CD14-positive monocyte (primary cell): ENCODE results near the gene AMACR. TPM values are rescaled to one million over a fixed set of nuclear protein-coding genes. Genes with fewer than 3 reads are reported as not detected.
A peak's percentile ranks its signal among the peaks of the same experiment; 100 is the strongest.

Experiments used
- DNase-seq, 3 donors: peaks; one replicate each; pipeline ENCODE4 v3.0.0-alpha.2; 2011 to 2022
- H2AFZ ChIP-seq: 2 replicates; pipeline ENCODE4 v1.6.0; 2012; ENCODE audit warnings: mild to moderate bottlenecking, low read depth, low read length, inconsistent platforms; ENCODE audit not compliant: insufficient read depth, poor library complexity, severe bottlenecking
- H3K27ac ChIP-seq, 2 donors: 1 replicate in 1 of 2; 2 replicates in 1 of 2; pipeline ENCODE4 v1.5.1; 2012 to 2013; ENCODE audit warnings: low read length in 2 of 2, control low read depth in 1 of 2, inconsistent platforms in 1 of 2, low read depth in 1 of 2, mild to moderate bottlenecking in 1 of 2
- H3K27me3 ChIP-seq, 2 donors: one replicate each; pipeline versions ENCODE4 v1.6.0 to v1.6.1; 2011 to 2013; ENCODE audit warnings: low read length in 2 of 2; ENCODE audit not compliant: control insufficient read depth in 2 of 2, insufficient read depth in 2 of 2
- H3K36me3 ChIP-seq, 2 donors: replicated peaks in 1 of 2; 1 replicate in 1 of 2; 2 replicates in 1 of 2; pipeline versions ENCODE4 v1.5.1 to v1.6.1; 2012 to 2013; ENCODE audit warnings: low read length in 2 of 2, control low read depth in 1 of 2, inconsistent platforms in 1 of 2, mild to moderate bottlenecking in 1 of 2; ENCODE audit not compliant: insufficient read depth in 2 of 2, control insufficient read depth in 1 of 2
- H3K4me1 ChIP-seq, 2 donors: 1 replicate in 1 of 2; 2 replicates in 1 of 2; pipeline versions ENCODE4 v1.5.1 to v1.6.1; 2012 to 2013; ENCODE audit warnings: low read length in 2 of 2, control low read depth in 1 of 2, inconsistent platforms in 1 of 2, mild to moderate bottlenecking in 1 of 2, moderate library complexity in 1 of 2; ENCODE audit not compliant: insufficient read depth in 2 of 2, control insufficient read depth in 1 of 2
- H3K4me2 ChIP-seq: replicated peaks from 2 replicates; pipeline ENCODE3; 2012; ENCODE audit warnings: low read length, moderate library complexity, mild to moderate bottlenecking; ENCODE audit not compliant: poor library complexity, severe bottlenecking; ENCODE audit errors: extremely low read depth
- H3K4me3 ChIP-seq, 3 experiments: fragments of 200-600 bp in 1 of 3; sonication (generic) in 1 of 3; replicated peaks in 1 of 3; 1 replicate in 2 of 3; 2 replicates in 1 of 3; pipeline ENCODE4 v1.5.1; 2011 to 2013; ENCODE audit warnings: low read length in 3 of 3, mild to moderate bottlenecking in 3 of 3, control low read depth in 2 of 3, low read depth in 2 of 3, inconsistent platforms in 1 of 3, moderate library complexity in 1 of 3
- H3K79me2 ChIP-seq: 2 replicates; pipeline ENCODE4 v1.6.0; 2012; ENCODE audit warnings: mild to moderate bottlenecking, control low read depth, inconsistent platforms, low read length, moderate library complexity; ENCODE audit not compliant: insufficient read depth
- H3K9ac ChIP-seq: 2 replicates; pipeline ENCODE4 v1.6.0; 2017; ENCODE audit warnings: low read length, mild to moderate bottlenecking; ENCODE audit not compliant: insufficient read depth, poor library complexity, severe bottlenecking
- H3K9me3 ChIP-seq, 2 donors: replicated peaks in 1 of 2; 1 replicate in 1 of 2; 2 replicates in 1 of 2; pipeline versions ENCODE4 v1.5.1 to v1.6.1; 2012 to 2013; ENCODE audit warnings: low read length in 2 of 2, control low read depth in 1 of 2; ENCODE audit not compliant: control insufficient read depth in 1 of 2, insufficient read depth in 1 of 2
- H4K20me1 ChIP-seq: 2 replicates; pipeline ENCODE4 v1.6.0; 2012; ENCODE audit warnings: mild to moderate bottlenecking, low read length, control low read depth, moderate library complexity; ENCODE audit not compliant: insufficient read depth
- H3K27ac Mint-ChIP-seq, 7 donors: one replicate each; pipeline ENCODE4 v1.8.0; 2020; ENCODE audit warnings: mild to moderate bottlenecking in 7 of 7, mixed read lengths in 7 of 7, moderate library complexity in 6 of 7, inconsistent platforms in 2 of 7
- H3K27me3 Mint-ChIP-seq, 3 donors: one replicate each; pipeline ENCODE4 v1.8.0; 2021 to 2022; ENCODE audit warnings: low read depth in 3 of 3, mild to moderate bottlenecking in 3 of 3, mixed read lengths in 3 of 3, moderate library complexity in 3 of 3, inconsistent platforms in 1 of 3
- H3K36me3 Mint-ChIP-seq, 2 donors: one replicate each; pipeline ENCODE4 v1.8.0; 2020; ENCODE audit warnings: mixed read lengths in 2 of 2, inconsistent platforms in 1 of 2, mild to moderate bottlenecking in 1 of 2
- H3K4me1 Mint-ChIP-seq: one replicate; pipeline ENCODE4 v1.8.0; 2020; ENCODE audit warnings: mild to moderate bottlenecking, mixed read lengths
- H3K4me3 Mint-ChIP-seq, 2 donors: one replicate each; pipeline ENCODE4 v1.8.0; 2020; ENCODE audit warnings: mild to moderate bottlenecking in 2 of 2, mixed read lengths in 2 of 2, moderate library complexity in 1 of 2
- H3K9me3 Mint-ChIP-seq, 7 donors: one replicate each; pipeline ENCODE4 v1.8.0; 2020 to 2022; ENCODE audit warnings: mixed read lengths in 7 of 7, mild to moderate bottlenecking in 6 of 7, moderate library complexity in 6 of 7, inconsistent platforms in 2 of 7
- WGBS: methylation state at CpG from one replicate; pipeline ENCODE4 v1.1.5; 2013; ENCODE audit warnings: missing lambda C conversion rate; ENCODE audit not compliant: insufficient coverage; 5-methylcytosine and 5-hydroxymethylcytosine counted together
- intact Hi-C, 2 donors: fragments of 100-400 bp; cut with micrococcal nuclease; formaldehyde crosslinking; loops; one replicate each; pipeline versions ENCODE4 v1.15.0 to v1.15.1; 2023
- polyA plus RNA-seq, 3 donors: library from polyadenylated mRNA; depleted of rRNA in 1 of 3; unstranded in 2 of 3; stranded (reverse) in 1 of 3; fragments of 300-500 nt in 2 of 3; fragments of >200 nt in 1 of 3; fragmentation: Illumina TruSeq in 2 of 3; gene quantifications; 1 replicate in 2 of 3; 2 replicates in 1 of 3; pipeline ENCODE4 v1.2.3, GENCODE V29; 2012 to 2021
- TF ChIP-seq, protein P1 (sequence below): fragments of 200-600 bp; IDR thresholded peaks from one replicate; pipeline ENCODE4 v1.8.0; 2022; ENCODE audit warnings: antibody characterized with exemption, mild to moderate bottlenecking

AMACR gene
- polyA plus RNA-seq, 3 donors: 1.2 to 6.1 (median 4.8) TPM

DNA sequence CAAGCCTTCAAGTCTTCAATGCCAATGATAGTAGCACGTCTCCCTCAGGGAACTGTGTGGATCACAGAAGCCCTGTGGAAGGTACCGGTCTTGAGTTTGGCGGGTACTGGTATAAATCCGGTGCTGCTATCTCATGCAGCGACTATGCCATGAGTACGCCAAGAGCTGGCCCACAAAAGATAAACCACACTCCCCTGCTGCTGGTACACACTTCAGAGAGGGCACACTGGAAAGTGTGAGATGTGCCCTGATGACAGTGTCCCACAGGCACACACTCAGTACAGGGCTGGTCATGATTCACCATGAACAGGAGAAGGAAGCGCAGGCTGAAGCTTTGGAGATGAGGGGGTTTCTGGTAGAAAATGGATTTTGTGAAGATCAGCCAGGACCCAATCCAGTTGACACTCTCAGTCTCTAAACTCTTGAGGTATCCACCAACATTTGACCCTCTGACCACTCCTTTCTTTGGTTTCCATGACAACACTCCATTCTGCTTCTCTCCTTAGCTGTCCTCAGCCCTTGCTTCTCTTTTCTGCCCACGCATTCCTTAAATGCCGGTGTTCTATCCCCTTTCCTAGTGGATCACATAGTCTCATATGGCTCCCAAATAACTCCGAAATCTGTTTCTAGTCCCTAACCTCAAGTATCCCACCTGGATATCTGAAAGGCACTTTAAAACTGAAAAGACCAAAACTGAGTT is 5.1 kb downstream of the AMACR start:
- Mint-ChIP-seq H3K4me1 (peaks cover 14% of the 10 kb centered on the region), H3K27me3 (peaks cover 0 to 2% (median 0%) of the 10 kb centered on the region in 3 donors), H3K4me3 (no peak overlapping the region), H3K9me3 (no peaks in the 10 kb centered on the region), H3K27ac (no peak overlapping the region), H3K36me3 (peaks cover 5 to 20% of the 10 kb centered on the region in 2 donors)
- Histone ChIP-seq H3K27me3 (no peaks in the 10 kb centered on the region), H3K4me3 (no peak overlapping the region), H3K36me3 (peaks cover 4 to 10% of the 10 kb centered on the region in 2 donors), H3K9ac (no peak overlapping the region), H2AFZ (no peak overlapping the region), H4K20me1 (no peaks in the 10 kb centered on the region), H3K4me1 (peaks cover 8% of the 10 kb centered on the region in 2 donors), H3K9me3 (no peaks in the 10 kb centered on the region), H3K27ac (no peak overlapping the region), H3K79me2 (no peaks in the 10 kb centered on the region), H3K4me2 (no peak overlapping the region)
- intact Hi-C loops: no loop called here
- no peak for DNase-seq
- WGBS: 100% methylated on average over 7 of the region's 10 CpGs
- TF ChIP-seq, protein P1, sequence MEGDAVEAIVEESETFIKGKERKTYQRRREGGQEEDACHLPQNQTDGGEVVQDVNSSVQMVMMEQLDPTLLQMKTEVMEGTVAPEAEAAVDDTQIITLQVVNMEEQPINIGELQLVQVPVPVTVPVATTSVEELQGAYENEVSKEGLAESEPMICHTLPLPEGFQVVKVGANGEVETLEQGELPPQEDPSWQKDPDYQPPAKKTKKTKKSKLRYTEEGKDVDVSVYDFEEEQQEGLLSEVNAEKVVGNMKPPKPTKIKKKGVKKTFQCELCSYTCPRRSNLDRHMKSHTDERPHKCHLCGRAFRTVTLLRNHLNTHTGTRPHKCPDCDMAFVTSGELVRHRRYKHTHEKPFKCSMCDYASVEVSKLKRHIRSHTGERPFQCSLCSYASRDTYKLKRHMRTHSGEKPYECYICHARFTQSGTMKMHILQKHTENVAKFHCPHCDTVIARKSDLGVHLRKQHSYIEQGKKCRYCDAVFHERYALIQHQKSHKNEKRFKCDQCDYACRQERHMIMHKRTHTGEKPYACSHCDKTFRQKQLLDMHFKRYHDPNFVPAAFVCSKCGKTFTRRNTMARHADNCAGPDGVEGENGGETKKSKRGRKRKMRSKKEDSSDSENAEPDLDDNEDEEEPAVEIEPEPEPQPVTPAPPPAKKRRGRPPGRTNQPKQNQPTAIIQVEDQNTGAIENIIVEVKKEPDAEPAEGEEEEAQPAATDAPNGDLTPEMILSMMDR: no peak

DNA sequence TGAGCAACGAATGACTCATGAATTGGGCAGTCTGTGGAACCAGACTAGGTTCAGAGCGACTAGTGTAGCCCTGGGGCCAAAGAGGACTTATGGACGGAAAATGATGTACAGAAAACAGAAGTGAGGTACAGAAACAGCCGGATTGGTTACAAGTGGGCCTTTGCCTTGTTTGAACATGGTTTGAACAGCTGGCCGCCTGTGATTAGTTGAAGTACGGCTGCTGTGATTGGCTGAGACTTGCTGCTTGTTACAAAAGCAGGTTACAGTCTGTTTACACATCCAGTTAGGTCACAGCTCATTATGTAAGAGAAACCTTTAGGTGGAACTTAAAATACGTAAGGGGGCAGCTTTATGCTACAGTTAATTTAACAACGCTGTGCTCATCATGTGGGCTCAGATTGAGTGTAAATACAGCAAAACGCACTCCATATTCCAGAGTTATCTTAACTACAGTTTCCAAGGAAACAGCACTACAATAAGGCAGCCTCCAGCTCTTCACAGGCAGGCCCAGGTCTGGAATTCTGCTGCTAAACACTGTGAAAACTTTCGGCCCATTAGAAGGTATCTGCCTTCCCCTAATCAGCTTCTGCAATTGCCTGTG is 6.5 kb downstream of the AMACR start:
- H3K27ac ChIP-seq: no peak overlapping the region
- Mint-ChIP-seq H3K27me3 (no peaks in the 10 kb centered on the region), H3K4me3 (no peak overlapping the region), H3K4me1 (peaks cover 11% of the 10 kb centered on the region), H3K27ac (peak overlapping the region in 1 of 7 donors; percentile 56), H3K36me3 (peaks cover 5 to 20% of the 10 kb centered on the region in 2 donors), H3K9me3 (no peaks in the 10 kb centered on the region)
- H3K79me2 ChIP-seq: no peaks in the 10 kb centered on the region
- no peak overlapping the region for H2AFZ ChIP-seq
- no peaks in the 10 kb centered on the region for H4K20me1 ChIP-seq
- no peaks in the 10 kb centered on the region for H3K4me1 ChIP-seq
- TF ChIP-seq, protein P1: no peak
- 94% methylated on average over 7 of the region's 10 CpGs for WGBS
- no peak overlapping the region for H3K4me2 ChIP-seq
- H3K9me3 ChIP-seq: no peaks in the 10 kb centered on the region
- no peak for DNase-seq
- no peaks in the 10 kb centered on the region for H3K27me3 ChIP-seq
- no peak overlapping the region for H3K9ac ChIP-seq
- intact Hi-C loops: no loop called here
- H3K36me3 ChIP-seq: peaks cover 4 to 10% of the 10 kb centered on the region in 2 donors
- no peak overlapping the region for H3K4me3 ChIP-seq
